Kidney (tissue), 14 donors: ENCODE results near the gene IQSEC2. TPM values are rescaled to one million over a fixed set of nuclear protein-coding genes. Genes with fewer than 3 reads are reported as not detected.

Experiments
- DNase-seq, 5 donors: peaks; one replicate each; pipeline ENCODE4 v3.0.0-alpha.2; 2013 to 2020
- FAIRE-seq: peaks from 2 replicates; lab custom pipeline; 2012; peaks lifted over from hg19 to GRCh38; lab: Jason Lieb, UNC
- H3K27ac ChIP-seq, 2 donors: one replicate each; pipeline ENCODE4 v1.7.0; 2013; ENCODE audit warnings: low read depth in 2 of 2, low read length in 2 of 2, inconsistent platforms in 1 of 2
- H3K27me3 ChIP-seq: one replicate; pipeline ENCODE4 v1.7.1; 2013; ENCODE audit warnings: low read length, inconsistent platforms; ENCODE audit not compliant: control insufficient read depth, insufficient read depth
- H3K36me3 ChIP-seq, 3 donors: one replicate each; pipeline versions ENCODE4 v1.7.0 to v1.7.1; 2013; ENCODE audit warnings: low read length in 3 of 3, control low read depth in 1 of 3, inconsistent platforms in 1 of 3; ENCODE audit not compliant: insufficient read depth in 3 of 3, control insufficient read depth in 2 of 3
- H3K4me1 ChIP-seq, 3 donors: one replicate each; pipeline versions ENCODE4 v1.7.0 to v1.7.1; 2013; ENCODE audit warnings: low read length in 3 of 3, inconsistent platforms in 1 of 3, low read depth in 1 of 3; ENCODE audit not compliant: control insufficient read depth in 2 of 3, insufficient read depth in 2 of 3
- H3K4me3 ChIP-seq, 3 donors: one replicate each; pipeline versions ENCODE4 v1.7.0 to v1.8.1; 2013; ENCODE audit warnings: low read length in 3 of 3, control low read depth in 1 of 3, inconsistent platforms in 1 of 3
- H3K9ac ChIP-seq, 3 donors: one replicate each; pipeline versions ENCODE4 v1.7.0 to v1.7.1; 2013; ENCODE audit warnings: low read length in 3 of 3, control low read depth in 1 of 3, inconsistent platforms in 1 of 3
- H3K9me3 ChIP-seq, 3 donors: one replicate each; pipeline versions ENCODE4 v1.7.0 to v1.7.1; 2013; ENCODE audit warnings: low read length in 3 of 3, control low read depth in 1 of 3, inconsistent platforms in 1 of 3; ENCODE audit not compliant: control insufficient read depth in 2 of 3, insufficient read depth in 1 of 3
- CTCF ChIP-seq: IDR thresholded peaks from 3 replicates; pipeline ENCODE4 v1.5.1; 2012; ENCODE audit warnings: mild to moderate bottlenecking, moderate library complexity, borderline replicate concordance; ENCODE audit not compliant: insufficient read depth; ENCODE audit errors: extremely low read depth
- intact Hi-C: fragments of 100-400 bp; cut with DNase I; formaldehyde crosslinking; loops from one replicate; pipeline ENCODE4 v1.11.1; 2022
- polyA plus RNA-seq: library from polyadenylated mRNA; stranded (reverse); fragments of 350-450 nt; fragmentation: Illumina TruSeq; extraction: RNeasy Lipid Tissue Mini Kit (QIAGEN cat#74804); gene quantifications from one replicate; pipeline ENCODE4 v1.2.3, GENCODE V29; 2014; ENCODE audit warnings: low read depth, low replicate concordance; ENCODE audit not compliant: insufficient read depth
- total RNA-seq: library from RNA; stranded (reverse); fragmentation: NEBNext Ultra II Directional; extraction: Animal tissue kit (Norgen Biotek cat#: 25700); gene quantifications from one replicate; pipeline ENCODE4 v1.2.1, GENCODE V29; 2021
- donor health status: control.
- donor health status: control.
- donor health status: control.
- donor health status: control.
- donor health status: control.
- donor health status: DM: yes; HTN: yes; CAD: no.
- donor health status: Normal renal cell carcinoma (clear cell type).

Gene IQSEC2
- total and polyA plus RNA-seq, 2 donors from 2014 or later, result 20.9 to 56.2 TPM

DNA sequence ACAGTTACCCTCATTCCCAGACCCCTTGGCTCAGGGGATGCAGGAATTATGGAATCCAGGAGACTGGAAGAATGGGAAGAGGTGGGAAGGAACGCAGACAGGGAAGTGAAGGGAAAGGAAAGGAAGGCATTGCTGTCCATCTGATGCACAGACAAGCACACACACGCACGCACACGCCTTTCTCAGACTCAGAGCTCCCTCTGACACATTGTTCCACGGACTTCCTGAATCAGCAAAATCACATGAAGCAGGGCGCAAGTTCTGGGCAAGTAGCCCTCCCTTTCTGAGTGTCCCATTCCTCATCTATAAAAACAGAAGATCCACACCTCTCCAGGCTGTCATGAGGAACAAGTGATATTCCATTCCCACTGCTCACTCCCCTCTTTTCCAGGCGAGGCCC, 13.2 kb downstream of the IQSEC2 start:
- no peak for DNase-seq
- Histone ChIP-seq H3K36me3 (no peaks in the 10 kb centered on the region), H3K27ac (no peak overlapping the region), H3K4me3 (no peak overlapping the region), H3K9ac (no peak overlapping the region), H3K27me3 (peaks cover 26% of the 10 kb centered on the region), H3K4me1 (no peaks in the 10 kb centered on the region), H3K9me3 (no peaks in the 10 kb centered on the region)
- TF ChIP-seq CTCF, result no peak
- no peak for FAIRE-seq
- intact Hi-C loops, result no loop called here

- Histone ChIP-seq H3K36me3 (no peaks in the 10 kb centered on the region), H3K27ac (no peak overlapping the region), H3K4me3 (no peak overlapping the region), H3K27me3 (peaks cover 18% of the 10 kb centered on the region), H3K9ac (no peak overlapping the region), H3K4me1 (no peaks in the 10 kb centered on the region), H3K9me3 (no peaks in the 10 kb centered on the region)
- DNase-seq, result no peak
- no peak for FAIRE-seq
- intact Hi-C loops, result no loop called here
- TF ChIP-seq CTCF, result no peak
Measured at GRCh38 chrX:53266914-53267313, 14.5 kb downstream of the IQSEC2 start.

DNA sequence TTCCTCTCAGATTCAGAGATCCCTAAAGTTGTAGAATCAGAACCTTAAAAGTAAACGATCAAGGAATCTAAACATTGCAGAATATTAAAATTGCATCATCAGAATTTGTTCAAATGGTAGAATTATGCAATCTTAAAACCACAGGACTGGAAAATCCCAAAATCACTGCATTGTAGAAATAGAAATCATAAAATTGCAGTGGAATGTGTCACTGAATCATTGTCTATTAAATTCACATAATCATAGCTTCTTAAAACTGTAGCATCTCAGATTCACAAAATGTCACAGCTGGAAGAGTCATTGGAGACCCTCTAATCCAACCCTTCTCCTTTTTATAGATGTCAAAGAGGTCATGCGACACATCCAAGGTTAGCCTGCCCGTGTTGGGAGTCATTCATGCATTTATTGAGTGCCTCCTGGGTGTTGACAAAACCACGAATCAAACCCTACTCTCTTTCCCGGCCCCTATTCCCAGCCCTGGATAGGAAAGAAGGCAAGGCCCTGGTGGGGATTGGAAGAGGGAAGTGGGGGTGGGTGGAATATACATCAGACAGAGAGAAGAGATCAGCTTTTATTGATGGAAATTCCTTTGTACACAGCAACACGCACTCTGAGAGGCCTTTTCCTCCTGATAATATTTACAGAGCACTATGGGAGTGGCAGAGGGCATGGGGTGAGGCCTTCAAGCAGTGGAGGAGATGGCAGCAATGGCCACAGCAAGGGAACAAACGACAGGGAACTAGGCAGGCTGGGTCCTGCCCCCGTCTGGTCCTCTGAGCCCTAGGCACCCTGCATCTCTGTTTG, 15.4 kb downstream of the IQSEC2 start:
- Histone ChIP-seq H3K27ac (no peak overlapping the region), H3K36me3 (no peaks in the 10 kb centered on the region), H3K4me1 (no peaks in the 10 kb centered on the region), H3K4me3 (no peak overlapping the region), H3K9me3 (no peaks in the 10 kb centered on the region), H3K27me3 (peaks cover 12% of the 10 kb centered on the region), H3K9ac (no peak overlapping the region)
- no peak for FAIRE-seq
- TF ChIP-seq CTCF, result no peak
- DNase-seq, result no peak
- intact Hi-C loops, result no loop called here

GRCh38 chrX:53263597-53264094, 17.7 kb downstream of the IQSEC2 start:
- intact Hi-C loops, result no loop called here

More at GRCh38 chrX:53263597-53264094, 17.7 kb downstream of the IQSEC2 start:
- Histone ChIP-seq H3K27ac (no peak overlapping the region), H3K4me3 (no peak overlapping the region), H3K4me1 (no peaks in the 10 kb centered on the region), H3K36me3 (no peaks in the 10 kb centered on the region), H3K27me3 (peaks cover 12% of the 10 kb centered on the region), H3K9ac (no peak overlapping the region), H3K9me3 (no peaks in the 10 kb centered on the region)
- FAIRE-seq, result no peak
- no peak for DNase-seq
- TF ChIP-seq CTCF, result no peak
